HepG2 (cell line): Measurements from ENCODE around the gene RASL10A. TPM values are rescaled to one million over a fixed set of nuclear protein-coding genes. Genes with fewer than 3 reads are reported as not detected.

Experiments used
- ATAC-seq: fragments of 200-7000 bp; cut with Tn5 transposase; 3 replicates; pipeline ENCODE4 v1.9.1; 2020; ENCODE audit warnings: mild to moderate bottlenecking, moderate library complexity
- BruUV-seq: library from RNA; stranded (reverse); fragments of 400-500 nt; replicated peaks from 2 replicates; lab custom pipeline; 2021; lab: Mats Ljungman, UMichigan
- CTCF ChIA-PET: fragments of 300-600 bp; formaldehyde crosslinking; extraction: SDS; loops from one replicate; lab custom pipeline; 2021; ENCODE audit warnings: low total read pairs, inconsistent platforms, low intra/inter-chr PET ratio; lab: Yijun Ruan, JAX
- POLR2A ChIA-PET: fragments of 350-600 bp; sonication (Branson Sonifier 250); formaldehyde crosslinking; loops from one replicate; lab custom pipeline; 2020; ENCODE audit warnings: antibody characterized with exemption, inconsistent platforms; lab: Yijun Ruan, JAX
- DNase-seq: peaks from one replicate; pipeline ENCODE4 v3.0.0-alpha.2; 2015; ENCODE audit warnings: low spot score
- FAIRE-seq: peaks from 3 replicates; lab custom pipeline; 2011; peaks lifted over from hg19 to GRCh38; lab: Jason Lieb, UNC
- H2AFZ ChIP-seq: one replicate; pipeline ENCODE4 v1.6.1; 2011; ENCODE audit warnings: low read length, inconsistent platforms
- H3K27ac ChIP-seq: fragments of 300-600 bp; 3 replicates; pipeline ENCODE4 v1.8.0; 2011; ENCODE audit warnings: mixed run types, mild to moderate bottlenecking, mixed read lengths, low read length, inconsistent platforms; ENCODE audit not compliant: insufficient read depth; ENCODE audit errors: extremely low read length
- H3K27me3 ChIP-seq, 2 experiments: fragments of 200-600 bp in 1 of 2; 2 replicates in 1 of 2; 3 replicates in 1 of 2; pipeline versions ENCODE4 v1.6.0 to v1.8.0; 2011; ENCODE audit warnings: low read length in 2 of 2, mild to moderate bottlenecking in 2 of 2, moderate library complexity in 2 of 2, inconsistent platforms in 1 of 2; ENCODE audit not compliant: insufficient read depth in 2 of 2, control insufficient read depth in 1 of 2
- H3K36me3 ChIP-seq, 2 experiments: fragments of 200-600 bp in 1 of 2; replicated peaks in 1 of 2; 2 replicates in 1 of 2; 3 replicates in 1 of 2; pipeline versions ENCODE4 v1.5.1 to v1.8.0; 2011; ENCODE audit warnings: low read length in 2 of 2, inconsistent platforms in 1 of 2; ENCODE audit not compliant: insufficient read depth in 2 of 2, control insufficient read depth in 1 of 2
- H3K4me1 ChIP-seq: 2 replicates; pipeline ENCODE4 v1.5.1; 2012; ENCODE audit warnings: low read length, inconsistent platforms; ENCODE audit not compliant: insufficient read depth
- H3K4me2 ChIP-seq: 2 replicates; pipeline ENCODE4 v1.6.0; 2011; ENCODE audit warnings: low read depth, low read length, inconsistent platforms
- H3K4me3 ChIP-seq, 3 experiments: fragments of 200-600 bp in 1 of 3; sonication (generic), shearing (Covaris generic) in 1 of 3; replicated peaks in 1 of 3; 2 replicates each; pipeline ENCODE4 v1.5.1; 2011 to 2016; ENCODE audit warnings: low read length in 3 of 3, inconsistent platforms in 2 of 3, low read depth in 2 of 3, mild to moderate bottlenecking in 2 of 3, control low read depth in 1 of 3, mixed read lengths in 1 of 3; ENCODE audit not compliant: insufficient read depth in 1 of 3
- H3K79me2 ChIP-seq: one replicate; pipeline ENCODE4 v1.6.1; 2011; ENCODE audit warnings: low read length, inconsistent platforms; ENCODE audit not compliant: insufficient read depth
- H3K9ac ChIP-seq: 2 replicates; pipeline ENCODE4 v1.6.0; 2011; ENCODE audit warnings: mild to moderate bottlenecking, low read depth, low read length, inconsistent platforms; ENCODE audit not compliant: insufficient read depth
- H3K9me3 ChIP-seq: 2 replicates; pipeline ENCODE4 v1.5.1; 2012; ENCODE audit warnings: mild to moderate bottlenecking, low read length
- H4K20me1 ChIP-seq: 2 replicates; pipeline ENCODE4 v1.6.0; 2011; ENCODE audit warnings: inconsistent platforms, mild to moderate bottlenecking, low read length, moderate library complexity; ENCODE audit not compliant: insufficient read depth
- AHDC1 ChIP-seq: sonication (generic); formaldehyde crosslinking; IDR thresholded peaks from 2 replicates; pipeline ENCODE4 v1.5.1; 2020; ENCODE audit warnings: mild to moderate bottlenecking, missing genetic modification reagents, borderline replicate concordance
- ATF7-NPFF ChIP-seq: sonication (generic); formaldehyde crosslinking; IDR thresholded peaks from 2 replicates; pipeline ENCODE4 v1.8.1; 2023; ENCODE audit warnings: mild to moderate bottlenecking, low read depth, missing genetic modification reagents, moderate library complexity
- CSRNP1 ChIP-seq: sonication (generic); formaldehyde crosslinking; IDR thresholded peaks from 2 replicates; pipeline ENCODE4 v1.8.1; 2023; ENCODE audit warnings: mild to moderate bottlenecking, missing genetic modification reagents
- HINFP ChIP-seq: sonication (generic); formaldehyde crosslinking; IDR thresholded peaks from 2 replicates; pipeline ENCODE4 v1.4.0; 2020; ENCODE audit warnings: low read depth, mild to moderate bottlenecking, missing genetic modification reagents
- KDM4B ChIP-seq: sonication (generic); formaldehyde crosslinking; IDR thresholded peaks from 2 replicates; pipeline ENCODE4 v1.4.0; 2020; ENCODE audit warnings: missing genetic modification reagents
- MAFG ChIP-seq: sonication (generic); formaldehyde crosslinking; IDR thresholded peaks from 2 replicates; pipeline ENCODE4 v1.5.1; 2020; ENCODE audit warnings: mild to moderate bottlenecking, missing genetic modification reagents
- SOX6 ChIP-seq, 2 experiments: fragments of 450-650 bp in 1 of 2; sonication (generic) in 1 of 2; formaldehyde crosslinking in 1 of 2; IDR thresholded peaks; 2 replicates each; pipeline versions ENCODE4 v1.4.0 to v1.6.1; 2017 to 2020; ENCODE audit warnings: antibody characterized with exemption in 1 of 2, mild to moderate bottlenecking in 1 of 2, missing genetic modification reagents in 1 of 2
- ZBTB43 ChIP-seq: sonication (generic); formaldehyde crosslinking; conservative IDR thresholded peaks from 2 replicates; pipeline ENCODE4 v1.4.0; 2020; ENCODE audit warnings: missing genetic modification reagents
- ZMYM4 ChIP-seq: sonication (generic); formaldehyde crosslinking; IDR thresholded peaks from 2 replicates; pipeline ENCODE4 v1.8.1; 2023; ENCODE audit warnings: mild to moderate bottlenecking, missing genetic modification reagents
- ZNF484 ChIP-seq: sonication (generic); formaldehyde crosslinking; IDR thresholded peaks from 2 replicates; pipeline ENCODE4 v1.5.1; 2020; ENCODE audit warnings: mild to moderate bottlenecking, low read depth, missing genetic modification reagents, borderline replicate concordance
- WGBS: methylation state at CpG from one replicate; pipeline ENCODE4 v1.1.6; 2017; ENCODE audit warnings: low lambda C conversion rate; 5-methylcytosine and 5-hydroxymethylcytosine counted together
- in situ Hi-C: cut with HindIII; loops from 2 replicates; pipeline ENCODE4 v1.10.0; 2017; ENCODE audit warnings: low pct_unique_long_range_greater_than_20kb; ENCODE audit not compliant: extremely low pct_ligation_motif_present
- intact Hi-C: fragments of 100-400 bp; cut with micrococcal nuclease; formaldehyde crosslinking; loops from one replicate; pipeline ENCODE4 v1.10.0; 2022; ENCODE audit not compliant: unreplicated experiment
- polyA plus RNA-seq, 8 experiments: library from polyadenylated mRNA; depleted of rRNA in 3 of 8; stranded (reverse) in 7 of 8; unstranded in 1 of 8; fragments of >200 nt; fragmentation: Illumina TruSeq in 4 of 8; extraction: Trizol in 4 of 8; gene quantifications; 2 replicates each; pipeline versions ENCODE4 v1.2.1 to v1.2.3, GENCODE V29; 2011 to 2016; ENCODE audit warnings: low read depth in 4 of 8, missing spikeins in 1 of 8, mixed read lengths in 1 of 8; ENCODE audit not compliant: insufficient read depth in 1 of 8
- total RNA-seq, 5 experiments: library from RNA; depleted of rRNA; stranded (reverse); fragments of >200 nt; fragmentation: Illumina TruSeq; extraction: Trizol; gene quantifications; 2 replicates each; pipeline ENCODE4 v1.2.3, GENCODE V29; 2016; ENCODE audit warnings: low read depth in 1 of 5

RASL10A gene
- total and polyA plus RNA-seq, 2 of the 13 experiments (the other 11 are each of a cell fraction or from before 2014, with no cell fraction given), result 0.05 to 0.22 TPM

- TF ChIP-seq HINFP (CRISPR knock-in tag), result no peak
Measured at GRCh38 chr22:29325785-29326315, 10.4 kb upstream of the RASL10A start (continued).

- Histone ChIP-seq H3K36me3 (peaks cover 2 to 4% of the 10 kb centered on the region in 2 experiments; a peak in 4 of 5 replicates), H2AFZ (no peak overlapping the region), H3K9ac (no peak overlapping the region), H3K79me2 (no peaks in the 10 kb centered on the region), H4K20me1 (no peaks in the 10 kb centered on the region), H3K9me3 (no peaks in the 10 kb centered on the region), H3K27me3 (no peaks in the 10 kb centered on the region), H3K4me2 (no peak overlapping the region), H3K4me1 (no peaks in the 10 kb centered on the region), H3K27ac (no peak overlapping the region), H3K4me3 (no peak overlapping the region)
- intact Hi-C loops, result no loop called here
- ATAC-seq, result no peak
- BruUV-seq, result no TSS peak
- in situ Hi-C loops, result no loop called here
- FAIRE-seq, result no peak
- CTCF ChIA-PET, result no interaction called here
- no peak for DNase-seq
- 81% methylated on average over 8 of the region's 8 CpGs for WGBS
- POLR2A ChIA-PET, result no interaction called here
- TF ChIP-seq ATF7-NPFF (CRISPR knock-in tag) (no peak), MAFG (CRISPR knock-in tag) (no peak), AHDC1 (CRISPR knock-in tag) (no peak), KDM4B (no peak), ZMYM4 (CRISPR knock-in tag) (no peak), ZBTB43 (CRISPR knock-in tag) (no peak), CSRNP1 (CRISPR knock-in tag) (no peak), ZNF484 (CRISPR knock-in tag) (no peak), SOX6 (IDR thresholded peaks at IDR 0.05) (no peak), SOX6 (CRISPR knock-in tag; IDR thresholded peaks at IDR 0.05) (no peak)
Measured at GRCh38 chr22:29325356-29325755, 9.9 kb upstream of the RASL10A start.
